ENCODE results near the gene ELOVL5. TPM values are rescaled to one million over a fixed set of nuclear protein-coding genes. Genes with fewer than 3 reads are reported as not detected.

ELOVL5 gene
- total and polyA plus RNA-seq, 3 donors from 2014 or later: 190 to 214 (median 206) TPM

- intact Hi-C loops (cut with DNase I; ENCODE audit: low total_unique reads): no loop called here
- Histone ChIP-seq H3K4me1 (no peaks in the 10 kb centered on the region), H3K4me3 (no peak overlapping the region), H3K36me3 (ENCODE audit: low read depth, missing control alignments) (no peaks in the 10 kb centered on the region), H3K27ac (peak overlapping the region; percentile 21 to 70), H3K27me3 (no peaks in the 10 kb centered on the region), H3K9me3 (no peaks in the 10 kb centered on the region)
- DNase-seq: peak; percentile 64
- no peak for TF ChIP-seq POLR2A (IDR thresholded peaks at IDR 0.05)
- no peak for TF ChIP-seq CTCF (IDR thresholded peaks at IDR 0.05)
- 49 to 79% methylated on average over 3 of the region's 3 CpGs for WGBS, 2 donors
Measured at GRCh38 chr6:53238311-53238710, 110.4 kb downstream of the ELOVL5 start.

GRCh38 chr6:53236241-53236640, 112.5 kb downstream of the ELOVL5 start:
- no peaks in the 10 kb centered on the region for H3K4me1 ChIP-seq
- H3K27ac ChIP-seq: peak overlapping the region in 1 of 2 donors; percentile 28
- 70 to 71% methylated on average over 3 of the region's 3 CpGs for WGBS, 2 donors
- H3K36me3 ChIP-seq (ENCODE audit: low read depth, missing control alignments): no peaks in the 10 kb centered on the region
- H3K4me3 ChIP-seq: no peak overlapping the region
- no peaks in the 10 kb centered on the region for H3K27me3 ChIP-seq
- no peaks in the 10 kb centered on the region for H3K9me3 ChIP-seq
- intact Hi-C loops (cut with DNase I; ENCODE audit: low total_unique reads): no loop called here
- DNase-seq: no peak
- no peak for TF ChIP-seq POLR2A (IDR thresholded peaks at IDR 0.05)
- TF ChIP-seq CTCF (IDR thresholded peaks at IDR 0.05): no peak

GRCh38 chr6:53235508-53235907, 113.2 kb downstream of the ELOVL5 start:
- intact Hi-C loops (cut with DNase I; ENCODE audit: low total_unique reads): no loop called here
- 90 to 96% methylated on average over 5 of the region's 5 CpGs for WGBS, 2 donors
- TF ChIP-seq POLR2A (IDR thresholded peaks at IDR 0.05) (no peak), CTCF (IDR thresholded peaks at IDR 0.05) (no peak)
- no peaks in the 10 kb centered on the region for H3K4me1 ChIP-seq
- H3K4me3 ChIP-seq: no peak overlapping the region
- no peak overlapping the region for H3K27ac ChIP-seq
- no peaks in the 10 kb centered on the region for H3K36me3 ChIP-seq (ENCODE audit: low read depth, missing control alignments)
- no peaks in the 10 kb centered on the region for H3K27me3 ChIP-seq
- no peaks in the 10 kb centered on the region for H3K9me3 ChIP-seq
- DNase-seq: no peak

- intact Hi-C loops (cut with DNase I; ENCODE audit: low total_unique reads): no loop called here
- no peak overlapping the region for H3K27ac ChIP-seq
- no peak for DNase-seq
- no peaks in the 10 kb centered on the region for H3K27me3 ChIP-seq
- TF ChIP-seq POLR2A (IDR thresholded peaks at IDR 0.05) (no peak), CTCF (IDR thresholded peaks at IDR 0.05) (no peak)
- no peaks in the 10 kb centered on the region for H3K36me3 ChIP-seq (ENCODE audit: low read depth, missing control alignments)
- H3K4me1 ChIP-seq: no peaks in the 10 kb centered on the region
- 84 to 86% methylated on average over 4 of the region's 4 CpGs for WGBS, 2 donors
- H3K4me3 ChIP-seq: no peak overlapping the region
- no peaks in the 10 kb centered on the region for H3K9me3 ChIP-seq
Measured at GRCh38 chr6:53233309-53233708, 115.4 kb downstream of the ELOVL5 start.

- Histone ChIP-seq H3K27ac (no peak overlapping the region), H3K4me1 (no peaks in the 10 kb centered on the region), H3K4me3 (no peak overlapping the region), H3K27me3 (no peaks in the 10 kb centered on the region), H3K9me3 (no peaks in the 10 kb centered on the region), H3K36me3 (ENCODE audit: low read depth, missing control alignments) (no peaks in the 10 kb centered on the region)
- intact Hi-C loops (cut with DNase I; ENCODE audit: low total_unique reads): no loop called here
- TF ChIP-seq POLR2A (IDR thresholded peaks at IDR 0.05) (no peak), CTCF (IDR thresholded peaks at IDR 0.05) (no peak)
- no peak for DNase-seq
- 87 to 93% methylated on average over 10 of the region's 10 CpGs for WGBS, 2 donors
Measured at GRCh38 chr6:53230775-53231467, 117.8 kb downstream of the ELOVL5 start.

Data from testis (tissue), 3 donors.